Measurements from ENCODE around the gene BMP4. TPM values are rescaled to one million over a fixed set of nuclear protein-coding genes. Genes with fewer than 3 reads are reported as not detected.
A peak's percentile ranks its signal among the peaks of the same experiment; 100 is the strongest.

The BMP4 gene
- total RNA-seq, 1 donor from 2014 or later, result 6.5 TPM

DNA sequence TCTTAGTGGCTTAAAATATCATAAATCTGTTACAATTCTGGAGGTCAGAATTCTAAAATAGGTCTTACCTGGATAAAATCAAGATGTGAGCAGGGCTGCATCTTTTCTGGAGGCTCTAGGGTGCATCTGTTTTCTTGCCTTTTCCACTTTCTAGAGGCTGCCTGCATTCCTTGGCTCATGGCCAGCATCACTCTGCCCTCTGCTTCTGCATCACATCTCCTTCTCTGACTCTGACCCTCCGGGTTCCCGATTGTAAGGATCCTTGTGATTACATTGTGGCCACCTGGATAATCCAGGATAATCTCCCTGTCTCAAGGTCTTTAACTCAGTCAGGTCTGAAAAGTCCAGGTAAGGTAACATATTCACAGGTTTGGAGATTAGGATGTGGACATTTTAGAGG, 11.0 kb upstream of the BMP4 start:
- no peak for DNase-seq (ENCODE audit: low spot score)

GRCh38 chr14:53964249-53964648, 7.6 kb upstream of the BMP4 start:
- DNase-seq (ENCODE audit: low spot score), result no peak

DNA sequence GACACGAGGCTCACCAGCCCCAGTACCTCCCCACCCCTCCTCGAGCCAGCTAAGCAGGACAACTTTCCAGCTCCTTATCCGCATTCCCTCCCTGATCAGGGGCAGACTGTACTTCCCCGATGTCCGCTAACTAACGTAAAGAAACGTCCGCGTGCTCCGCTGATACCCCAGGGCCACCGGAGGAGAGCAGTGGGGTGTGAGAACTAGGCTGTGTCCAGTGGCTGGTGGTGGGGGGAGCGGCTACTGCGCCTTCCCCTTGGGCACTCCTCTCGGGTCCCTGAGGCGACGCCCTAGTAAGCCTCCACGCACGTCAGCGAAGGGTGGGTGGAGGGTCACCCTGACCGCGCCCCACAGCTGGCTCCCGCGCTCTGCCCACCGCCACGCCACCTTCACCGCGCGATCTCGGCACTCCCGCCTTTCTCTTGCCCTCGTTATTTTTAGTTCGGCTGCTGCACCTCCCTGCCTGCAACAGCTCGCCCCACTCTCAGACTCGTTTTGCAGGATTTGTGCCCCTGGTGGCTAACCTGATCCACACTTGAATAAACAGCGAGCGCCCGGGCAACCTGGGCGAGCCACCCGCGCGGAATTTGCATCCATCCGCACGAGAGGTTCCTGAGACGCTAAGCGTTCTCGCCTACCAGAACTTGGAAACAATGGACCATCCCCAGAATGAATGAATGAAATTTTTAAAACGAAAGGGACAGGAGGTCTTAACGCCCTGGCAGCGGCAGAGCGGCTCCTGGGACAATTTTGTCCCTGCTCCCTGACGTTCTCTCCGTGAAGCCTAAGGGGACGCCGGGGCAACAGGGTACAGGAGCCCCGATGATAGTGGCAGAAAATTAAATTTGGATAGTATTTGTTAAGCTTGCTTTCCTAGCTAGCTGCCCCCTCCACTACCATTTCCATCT, 6.9 kb upstream of the BMP4 start:
- no peak for DNase-seq (ENCODE audit: low spot score)

DNA sequence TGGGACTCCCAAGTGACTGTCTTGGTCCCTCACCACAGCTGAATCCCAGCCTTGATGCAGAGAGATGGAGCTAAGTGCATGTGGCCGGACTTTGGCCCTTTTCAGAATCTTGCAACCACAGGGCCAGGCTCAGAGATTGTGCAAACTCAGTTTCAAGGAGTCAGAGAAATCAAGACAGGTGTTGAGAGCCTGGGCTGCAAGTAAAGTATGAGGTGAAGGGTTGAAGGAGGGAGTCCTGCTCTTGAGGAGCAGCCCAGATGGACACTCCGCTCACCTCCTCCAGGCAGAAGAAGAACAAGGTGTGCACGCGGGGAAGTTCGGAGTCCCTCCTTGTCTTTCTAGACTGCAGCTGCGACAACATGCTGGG, 6.3 kb upstream of the BMP4 start:
- no peak for DNase-seq (ENCODE audit: low spot score)

DNA sequence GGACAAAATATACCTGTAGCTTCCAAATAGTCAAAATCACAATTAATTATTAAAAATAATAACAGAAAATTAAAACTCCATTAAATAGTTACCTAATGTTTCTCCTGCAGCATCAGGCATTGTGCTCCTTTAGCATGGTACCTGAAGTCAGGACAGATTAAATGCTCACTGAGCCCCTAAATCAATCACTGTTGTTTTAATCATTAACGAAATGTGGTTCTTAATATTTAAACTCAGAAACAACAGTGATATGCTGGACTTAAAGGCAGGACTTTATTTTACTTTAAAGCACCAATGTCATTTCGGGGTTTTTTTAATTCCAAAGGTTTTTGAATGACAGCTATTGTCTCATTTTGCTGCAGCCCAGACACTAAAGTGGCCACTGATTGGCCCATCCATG, 2.0 kb upstream of the BMP4 start:
- no peak for DNase-seq (ENCODE audit: low spot score)

GRCh38 chr14:53957739-53958138, 1.1 kb upstream of the BMP4 start:
- no peak for DNase-seq (ENCODE audit: low spot score)

DNA sequence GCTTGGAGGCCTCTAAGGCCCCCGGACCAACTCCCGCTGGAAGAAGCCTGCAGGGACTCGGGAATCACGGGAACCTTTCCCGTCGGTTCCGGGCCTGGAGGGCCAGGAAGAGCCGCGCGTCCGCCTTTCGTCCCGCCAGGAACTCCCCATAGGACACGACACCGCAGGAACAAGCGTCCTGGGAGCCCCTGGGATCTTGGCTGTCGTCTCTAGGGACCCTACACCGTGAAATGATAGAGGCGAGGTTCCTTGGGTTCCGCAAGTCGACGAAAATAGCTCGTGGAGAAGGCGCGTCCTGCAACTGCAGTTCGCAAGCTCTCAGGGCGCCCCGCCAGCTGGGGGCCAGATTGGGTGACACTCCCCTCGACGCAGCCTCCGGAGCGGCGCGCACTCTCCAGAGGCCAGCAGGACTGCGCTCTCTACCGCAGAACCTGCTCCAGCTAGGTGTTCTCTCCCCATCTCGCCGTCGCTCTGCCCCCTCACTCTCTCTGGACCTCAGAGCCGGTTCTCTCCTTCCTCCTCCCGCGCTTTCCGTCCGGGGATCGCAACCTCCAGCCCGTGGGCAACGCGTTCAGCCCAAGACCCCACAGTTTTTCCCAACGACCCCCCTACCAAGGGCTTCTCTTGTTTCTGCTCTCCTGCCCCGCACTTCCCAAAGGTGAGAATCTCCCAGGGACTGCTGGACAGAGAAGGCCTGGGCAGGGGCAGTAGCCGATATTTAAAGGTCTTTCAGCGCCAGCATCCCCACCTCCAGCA, 776 bp downstream of the BMP4 start:
- DNase-seq (ENCODE audit: low spot score), result no peak

- no peak for DNase-seq (ENCODE audit: low spot score)
Observed at GRCh38 chr14:53955229-53955556, 1.4 kb downstream of the BMP4 start.

- DNase-seq (ENCODE audit: low spot score), result no peak
Observed at GRCh38 chr14:53954551-53955228, 1.9 kb downstream of the BMP4 start.

DNA sequence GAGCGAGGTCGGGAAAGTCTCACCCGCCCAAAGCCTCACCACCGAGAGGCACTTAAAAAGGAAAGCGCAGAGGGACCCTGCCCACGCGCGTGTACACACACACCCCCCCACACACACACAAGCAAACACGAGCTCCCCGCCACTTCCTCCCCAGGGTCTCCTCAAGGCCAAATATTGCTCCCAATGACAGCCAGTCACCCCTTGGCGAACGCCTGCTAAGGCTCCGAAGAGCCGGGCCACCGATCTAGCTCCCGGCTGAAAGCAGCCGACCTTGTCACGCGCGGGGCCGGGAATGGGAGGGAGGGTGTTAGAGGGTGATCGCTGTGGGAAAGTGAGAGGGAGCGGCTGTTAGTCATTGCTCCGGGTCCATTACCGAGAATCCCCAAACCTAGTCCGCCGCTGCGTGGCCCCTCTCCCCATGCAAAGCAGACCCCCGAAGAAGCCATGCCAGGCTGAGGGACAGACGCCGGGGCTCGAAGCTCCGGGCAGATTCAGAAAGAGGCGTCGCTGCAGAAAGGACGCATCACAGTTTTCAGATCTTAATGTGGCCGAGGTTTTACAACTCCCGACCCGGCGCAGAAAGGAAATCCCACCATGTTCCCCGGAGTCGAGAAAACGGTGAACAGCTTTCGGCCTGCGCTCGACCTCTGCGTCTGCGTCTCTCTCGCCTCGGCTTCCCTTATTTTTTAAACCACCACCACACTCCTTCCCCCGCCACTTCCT, 2.6 kb downstream of the BMP4 start:
- no peak for DNase-seq (ENCODE audit: low spot score)

GRCh38 chr14:53953002-53953827, 3.4 kb downstream of the BMP4 start:
- DNase-seq (ENCODE audit: low spot score), result peak; percentile 94

DNA sequence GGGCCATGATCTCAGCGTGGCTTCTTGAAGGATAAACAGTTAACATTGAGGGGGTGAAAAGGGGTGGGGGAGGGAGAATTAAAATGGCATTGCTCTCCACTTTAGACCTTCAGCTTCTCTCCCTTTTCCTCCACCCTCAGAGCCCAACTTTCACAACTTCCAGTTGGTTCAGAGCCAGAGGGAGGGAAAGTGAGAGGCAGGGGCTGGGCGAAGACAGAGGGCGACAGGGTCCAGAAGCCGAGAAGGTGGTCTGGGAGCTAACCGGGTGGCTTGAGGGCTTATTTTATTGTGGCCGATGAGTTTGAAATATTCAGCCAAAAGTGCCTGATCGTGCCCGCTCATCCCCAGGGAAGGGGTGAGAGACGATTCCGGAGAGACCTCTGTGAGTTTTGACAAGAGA, 4.1 kb downstream of the BMP4 start:
- no peak for DNase-seq (ENCODE audit: low spot score)

DNA sequence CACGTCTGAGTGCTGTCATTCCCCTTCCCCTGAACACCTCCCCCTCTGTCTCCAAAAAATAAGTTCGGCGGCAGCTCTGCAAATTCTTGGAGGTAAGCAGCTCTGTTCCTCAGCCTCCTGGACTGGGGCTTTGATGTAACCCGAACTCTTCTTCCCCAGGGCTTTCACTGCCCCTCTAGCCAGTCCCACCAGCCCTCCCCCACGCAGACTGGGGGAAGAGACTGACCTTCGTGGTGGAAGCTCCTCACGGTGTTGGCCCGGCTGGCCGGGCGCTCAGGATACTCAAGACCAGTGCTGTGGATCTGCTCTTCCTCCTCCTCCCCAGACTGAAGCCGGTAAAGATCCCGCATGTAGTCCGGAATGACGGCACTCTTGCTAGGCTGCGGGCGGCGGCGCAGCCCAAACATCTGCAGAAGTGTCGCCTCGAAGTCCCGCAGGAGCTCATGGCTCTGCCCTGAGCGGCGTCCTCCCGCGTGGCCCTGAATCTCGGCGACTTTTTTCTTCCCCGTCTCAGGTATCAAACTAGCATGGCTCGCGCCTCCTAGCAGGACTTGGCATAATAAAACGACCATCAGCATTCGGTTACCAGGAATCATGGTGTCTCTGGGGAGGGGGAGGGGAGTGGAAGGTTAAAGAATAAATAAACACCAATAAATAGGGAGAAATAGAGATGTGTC, 4.9 kb downstream of the BMP4 start:
- no peak for DNase-seq (ENCODE audit: low spot score)

DNA sequence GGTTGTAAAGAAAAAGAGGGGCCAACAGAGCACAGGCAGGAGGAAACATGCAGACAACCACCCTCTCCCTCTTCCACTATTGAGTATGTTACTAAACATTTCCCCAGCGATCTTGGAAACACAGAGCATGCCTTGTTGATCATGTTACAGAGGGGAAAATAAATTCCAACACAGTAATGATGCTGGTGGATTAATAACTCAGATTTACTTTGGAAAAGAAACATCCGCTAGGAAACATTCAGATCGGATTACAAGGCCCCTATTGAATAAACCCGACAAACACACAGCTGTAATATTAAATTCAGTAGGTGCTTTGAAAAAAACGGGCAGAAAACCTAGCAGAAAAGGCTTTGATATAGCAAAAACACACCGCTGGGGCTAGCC, 5.4 kb downstream of the BMP4 start:
- DNase-seq (ENCODE audit: low spot score), result no peak

- no peak for DNase-seq (ENCODE audit: low spot score)
Observed at GRCh38 chr14:53950031-53950793, 6.4 kb downstream of the BMP4 start.

- DNase-seq (ENCODE audit: low spot score), result no peak
Observed at GRCh38 chr14:53949201-53949600, 7.4 kb downstream of the BMP4 start.

GRCh38 chr14:53948205-53948884, 8.3 kb downstream of the BMP4 start:
- no peak for DNase-seq (ENCODE audit: low spot score)

DNA sequence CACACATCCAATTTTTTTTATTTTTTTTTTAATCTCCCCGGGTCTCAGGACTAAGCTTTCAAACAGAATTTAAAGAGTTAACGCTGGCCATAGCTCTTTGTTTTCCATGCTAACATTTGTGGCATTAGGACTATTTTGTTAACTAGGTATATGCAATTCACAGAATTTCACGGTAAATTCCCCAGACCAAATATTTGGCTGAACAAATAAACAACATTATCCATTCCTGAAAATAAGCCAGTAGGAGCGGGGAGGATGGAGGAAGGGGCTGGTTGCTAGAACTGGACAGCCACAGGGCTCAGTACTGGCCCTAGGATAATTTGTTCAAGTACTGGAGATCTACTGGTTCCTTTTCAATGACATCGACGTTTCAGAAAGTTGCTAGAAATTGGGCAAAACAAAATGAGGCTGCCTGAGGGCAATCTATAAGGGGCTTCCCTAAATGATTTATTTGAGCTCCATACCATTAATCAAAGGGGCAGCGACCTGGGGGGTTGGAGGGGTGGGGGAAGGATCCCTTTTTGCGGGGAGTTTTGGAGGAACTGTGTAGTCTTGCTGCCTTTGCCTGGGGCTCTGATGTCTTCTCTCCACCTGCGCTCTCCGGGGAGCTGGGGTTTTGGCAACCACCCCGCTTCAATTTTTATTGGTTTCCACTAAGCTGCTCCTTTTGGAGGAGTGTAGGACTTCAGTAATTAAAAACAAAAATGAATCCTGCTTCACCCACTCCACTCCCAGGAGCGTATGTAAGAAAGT, 9.0 kb downstream of the BMP4 start:
- no peak for DNase-seq (ENCODE audit: low spot score)
